Loucy (cell line): ENCODE measurements around the gene CFAP97D2.

Experiments used
- H2AFZ ChIP-seq: fragments of 200-600 bp; sonication (generic); 2 replicates; pipeline ENCODE4 v1.6.0; 2016; ENCODE audit warnings: antibody characterized with exemption, mild to moderate bottlenecking, low read length, moderate library complexity
- H3F3A ChIP-seq: fragments of 200-600 bp; 2 replicates; pipeline ENCODE4 v1.6.0; 2016; ENCODE audit warnings: antibody characterized with exemption, low read depth, mild to moderate bottlenecking
- H3K27me3 ChIP-seq: fragments of 200-600 bp; sonication (generic); 2 replicates; pipeline ENCODE4 v1.6.1; 2014; ENCODE audit warnings: low read length, mild to moderate bottlenecking; ENCODE audit not compliant: insufficient read depth, poor library complexity, severe bottlenecking
- H3K36me3 ChIP-seq: fragments of 200-600 bp; sonication (generic); 2 replicates; pipeline ENCODE4 v1.6.1; 2016; ENCODE audit warnings: low read length; ENCODE audit not compliant: insufficient read depth
- H3K4me1 ChIP-seq: fragments of 200-600 bp; sonication (generic); 2 replicates; pipeline ENCODE4 v1.5.1; 2014; ENCODE audit warnings: low read length, mild to moderate bottlenecking; ENCODE audit not compliant: insufficient read depth, poor library complexity, severe bottlenecking
- H3K4me2 ChIP-seq: fragments of 200-600 bp; sonication (generic); 2 replicates; pipeline ENCODE4 v1.6.0; 2014; ENCODE audit warnings: antibody characterized with exemption, low read length, low read depth, mild to moderate bottlenecking; ENCODE audit not compliant: poor library complexity, severe bottlenecking
- H3K4me3 ChIP-seq: fragments of 200-600 bp; sonication (generic); 2 replicates; pipeline ENCODE4 v1.5.1; 2014; ENCODE audit warnings: low read length, mild to moderate bottlenecking, mixed read lengths; ENCODE audit not compliant: poor library complexity, severe bottlenecking
- H3K79me2 ChIP-seq: fragments of 200-600 bp; sonication (generic); 2 replicates; pipeline ENCODE4 v1.6.1; 2014; ENCODE audit warnings: low read length; ENCODE audit not compliant: insufficient read depth
- H3K9ac ChIP-seq: fragments of 200-600 bp; sonication (generic); 2 replicates; pipeline ENCODE4 v1.6.0; 2014; ENCODE audit warnings: mild to moderate bottlenecking, low read depth, low read length, moderate library complexity; ENCODE audit not compliant: poor library complexity, severe bottlenecking
- H3K9me2 ChIP-seq: fragments of 200-600 bp; sonication (generic); replicated peaks from 2 replicates; pipeline ENCODE4 v1.6.1; 2016; ENCODE audit warnings: low read depth, low read length, mixed read lengths
- H3K9me3 ChIP-seq: fragments of 200-600 bp; sonication (generic); 2 replicates; pipeline ENCODE4 v1.6.1; 2014; ENCODE audit warnings: mild to moderate bottlenecking, antibody characterized with exemption, low read length, low read depth; ENCODE audit not compliant: insufficient read depth
- H4K20me1 ChIP-seq: fragments of 200-600 bp; sonication (generic); 2 replicates; pipeline ENCODE4 v1.6.0; 2014; ENCODE audit warnings: antibody characterized with exemption, low read length, mild to moderate bottlenecking; ENCODE audit not compliant: insufficient read depth, poor library complexity, severe bottlenecking
- CTCF ChIP-seq: fragments of 200-600 bp; sonication (generic); conservative IDR thresholded peaks from 2 replicates; pipeline ENCODE4 v1.5.1; 2014; ENCODE audit warnings: mild to moderate bottlenecking, antibody characterized with exemption, low read length
- EZH2phosphoT487 ChIP-seq: fragments of 200-600 bp; IDR thresholded peaks from 2 replicates; pipeline ENCODE4 v1.6.1; 2018; ENCODE audit warnings: antibody characterized with exemption, mild to moderate bottlenecking, moderate library complexity, borderline replicate concordance

The CFAP97D2 gene

GRCh38 chr13:114140906-114141250, 38.2 kb upstream of the CFAP97D2 start:
- H3K9me2 ChIP-seq: no peaks in the 10 kb centered on the region
- peak overlapping the region; percentile 61 for H3K4me3 ChIP-seq
- H3K9ac ChIP-seq: peak overlapping the region; percentile 51
- H3K79me2 ChIP-seq: no peaks in the 10 kb centered on the region
- H3K36me3 ChIP-seq: no peaks in the 10 kb centered on the region
- peaks cover 54% of the 10 kb centered on the region for H3K4me1 ChIP-seq
- no peaks in the 10 kb centered on the region for H3K9me3 ChIP-seq
- H3K4me2 ChIP-seq: peak overlapping the region; percentile 83
- H3F3A ChIP-seq: peaks cover 15% of the 10 kb centered on the region
- no peaks in the 10 kb centered on the region for H4K20me1 ChIP-seq
- TF ChIP-seq CTCF (no peak), EZH2phosphoT487 (no peak)
- H2AFZ ChIP-seq: peak overlapping the region; percentile 41; the same call in 1 of the 2 replicates
- no peaks in the 10 kb centered on the region for H3K27me3 ChIP-seq

GRCh38 chr13:114141261-114141996, 37.6 kb upstream of the CFAP97D2 start:
- Histone ChIP-seq H3K9me2 (no peaks in the 10 kb centered on the region), H4K20me1 (no peaks in the 10 kb centered on the region), H3K36me3 (no peaks in the 10 kb centered on the region), H3F3A (peaks cover 9% of the 10 kb centered on the region; the same call in 1 of the 2 replicates), H3K4me2 (peak overlapping the region; percentile 83), H3K27me3 (no peaks in the 10 kb centered on the region), H3K9ac (no peak overlapping the region), H3K9me3 (no peaks in the 10 kb centered on the region), H3K4me3 (no peak overlapping the region), H2AFZ (no peak overlapping the region), H3K4me1 (peaks cover 60% of the 10 kb centered on the region), H3K79me2 (no peaks in the 10 kb centered on the region)
- TF ChIP-seq CTCF (no peak), EZH2phosphoT487 (no peak)

GRCh38 chr13:114142137-114142550, 36.9 kb upstream of the CFAP97D2 start:
- Histone ChIP-seq H3K9me2 (no peaks in the 10 kb centered on the region), H3K4me3 (no peak overlapping the region), H2AFZ (no peak overlapping the region), H4K20me1 (no peaks in the 10 kb centered on the region), H3K36me3 (no peaks in the 10 kb centered on the region), H3K27me3 (no peaks in the 10 kb centered on the region), H3K9ac (peak overlapping the region; percentile 29), H3K9me3 (no peaks in the 10 kb centered on the region), H3K4me1 (peaks cover 64% of the 10 kb centered on the region), H3F3A (peaks cover 9% of the 10 kb centered on the region; the same call in 1 of the 2 replicates), H3K4me2 (peak overlapping the region; percentile 29), H3K79me2 (no peaks in the 10 kb centered on the region)
- TF ChIP-seq CTCF (no peak), EZH2phosphoT487 (no peak)
